ENCODE results near the gene CALHM2. TPM values are rescaled to one million over a fixed set of nuclear protein-coding genes. Genes with fewer than 3 reads are reported as not detected.
"Not testable (repeated sequence)": the region's sequence is repeated elsewhere in the genome, so short reads cannot be mapped to it uniquely, and the experiment has no call there.

CALHM2 gene, protein sequence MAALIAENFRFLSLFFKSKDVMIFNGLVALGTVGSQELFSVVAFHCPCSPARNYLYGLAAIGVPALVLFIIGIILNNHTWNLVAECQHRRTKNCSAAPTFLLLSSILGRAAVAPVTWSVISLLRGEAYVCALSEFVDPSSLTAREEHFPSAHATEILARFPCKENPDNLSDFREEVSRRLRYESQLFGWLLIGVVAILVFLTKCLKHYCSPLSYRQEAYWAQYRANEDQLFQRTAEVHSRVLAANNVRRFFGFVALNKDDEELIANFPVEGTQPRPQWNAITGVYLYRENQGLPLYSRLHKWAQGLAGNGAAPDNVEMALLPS
- 25.6 TPM for total RNA-seq

- peak in 2 of 3 donors; percentile 31 to 61 for DNase-seq (ENCODE audit: low read depth in 2 of 3, low spot score in 2 of 3)
Observed at GRCh38 chr10:103451831-103452505, at the start of gene CALHM2. Gene CALHM2, minus strand, starts transcription at chr10:103452370. Its CDS starts 2,429 bp downstream, at chr10:103449941.

DNA sequence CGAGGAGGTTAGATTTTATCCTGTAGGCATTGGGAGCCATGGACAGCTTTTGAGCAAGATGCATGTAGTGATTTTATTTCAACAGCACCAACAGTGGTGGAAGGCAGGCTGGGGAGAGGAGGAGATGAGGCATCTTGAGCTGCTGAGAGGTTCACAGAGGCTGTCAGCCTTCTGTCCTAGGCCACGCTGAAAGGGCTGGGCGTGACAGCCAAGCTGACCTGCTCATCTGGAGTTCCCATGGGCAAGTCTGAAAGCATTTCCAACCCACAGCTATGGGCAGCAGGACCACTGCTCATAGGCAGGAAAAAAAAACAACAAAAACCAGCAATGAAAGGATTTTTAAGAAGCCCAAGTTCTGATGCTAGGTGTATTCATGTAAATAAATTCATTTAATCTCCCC, 49.0 kb upstream of the CALHM2 start:
- no peak for DNase-seq (ENCODE audit: low read depth in 2 of 3, low spot score in 2 of 3)

GRCh38 chr10:103500481-103500880, 48.3 kb upstream of the CALHM2 start:
- no peak for DNase-seq (ENCODE audit: low read depth in 2 of 3, low spot score in 2 of 3)

DNA sequence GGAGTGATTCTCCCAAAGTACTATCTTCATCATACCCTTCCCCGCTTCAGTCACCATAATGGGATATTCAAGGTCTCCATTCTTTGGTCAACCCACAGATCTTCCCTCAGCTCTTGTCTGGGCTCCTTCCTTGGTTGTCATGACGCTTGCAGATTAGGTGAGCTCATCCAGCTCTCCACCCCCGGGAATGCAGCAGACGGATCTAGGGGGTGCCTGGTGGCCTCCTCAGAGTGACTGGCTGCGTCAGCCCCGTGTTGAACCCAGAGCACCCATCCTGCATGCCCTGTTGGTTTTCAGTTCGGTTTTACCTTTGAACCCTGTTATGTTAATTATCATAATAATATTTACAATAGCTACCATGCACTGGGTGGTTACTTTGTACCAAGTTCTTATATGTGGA, 47.7 kb upstream of the CALHM2 start:
- no peak for DNase-seq (ENCODE audit: low read depth in 2 of 3, low spot score in 2 of 3)

- no peak for DNase-seq (ENCODE audit: low read depth in 2 of 3, low spot score in 2 of 3)
Observed at GRCh38 chr10:103498936-103499638, 46.9 kb upstream of the CALHM2 start.

DNA sequence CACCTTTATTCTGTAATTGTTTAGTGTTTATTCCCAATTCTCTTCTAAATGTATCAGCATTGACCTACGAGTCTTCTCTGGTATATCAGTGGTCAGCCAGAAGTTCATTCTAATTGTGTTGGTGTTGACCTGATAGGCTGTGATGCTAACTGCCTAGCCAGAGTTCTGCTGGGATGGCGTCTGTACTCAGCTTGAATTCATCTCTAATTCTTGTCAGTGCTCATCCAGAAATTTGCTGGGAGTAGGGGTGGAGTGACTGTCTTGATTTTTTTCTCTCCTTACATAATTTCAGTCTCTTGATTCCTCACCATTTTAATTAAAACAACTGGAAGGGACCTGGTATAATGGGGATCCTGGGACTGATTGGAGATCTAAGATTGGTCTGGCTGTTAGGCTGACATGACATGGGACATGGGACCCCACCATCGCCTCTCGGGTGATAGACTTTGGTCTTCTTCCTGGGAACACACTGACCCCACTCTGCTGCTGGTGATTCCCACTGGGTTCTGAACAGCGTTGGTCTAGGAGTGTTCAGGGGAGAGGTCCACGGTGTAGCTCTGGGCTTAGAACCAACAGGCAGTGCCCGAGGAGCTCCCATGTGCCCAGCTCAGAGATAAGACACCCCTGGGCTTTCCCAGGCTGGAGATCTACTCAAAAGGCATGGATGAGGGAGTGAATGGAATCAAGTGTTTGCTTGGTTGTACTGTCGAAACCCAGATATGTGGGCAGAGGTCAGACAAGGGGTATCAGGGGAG, 45.2 kb upstream of the CALHM2 start:
- no peak for DNase-seq (ENCODE audit: low read depth in 2 of 3, low spot score in 2 of 3)

DNA sequence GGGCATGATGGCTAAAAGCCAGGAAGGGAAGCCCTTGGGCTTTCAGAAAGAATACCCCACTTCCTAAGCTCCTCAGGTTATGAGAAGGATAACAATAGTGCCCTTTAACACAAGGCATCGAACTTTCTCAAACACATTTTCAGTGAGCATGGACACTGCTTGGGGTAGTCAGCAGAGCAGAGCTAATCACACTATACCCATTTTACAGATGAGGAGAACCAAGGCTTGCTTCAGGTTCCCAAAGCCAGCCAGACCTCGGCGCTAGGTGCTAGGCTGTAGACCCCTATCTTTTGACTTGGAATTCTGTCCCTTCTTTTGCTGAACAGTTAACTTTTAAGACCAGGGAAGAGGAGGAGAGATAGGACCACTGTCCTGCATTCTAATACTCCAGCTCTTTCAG, 43.2 kb upstream of the CALHM2 start:
- DNase-seq (ENCODE audit: low read depth in 2 of 3, low spot score in 2 of 3): no peak

GRCh38 chr10:103493916-103494877, 42.0 kb upstream of the CALHM2 start:
- DNase-seq (ENCODE audit: low read depth in 2 of 3, low spot score in 2 of 3): no peak

- DNase-seq (ENCODE audit: low read depth in 2 of 3, low spot score in 2 of 3): peak in 1 of 3 donors; percentile 46
Observed at GRCh38 chr10:103493362-103493915, 41.3 kb upstream of the CALHM2 start, which contains the start of gene NEURL1. Gene NEURL1, plus strand, starts transcription at chr10:103493705. Its CDS starts 683 bp downstream, at chr10:103494388.

GRCh38 chr10:103492655-103493261, 40.6 kb upstream of the CALHM2 start:
- no peak for DNase-seq (ENCODE audit: low read depth in 2 of 3, low spot score in 2 of 3)

GRCh38 chr10:103491729-103492364, 39.7 kb upstream of the CALHM2 start:
- no peak for DNase-seq (ENCODE audit: low read depth in 2 of 3, low spot score in 2 of 3)

GRCh38 chr10:103490986-103491314, 38.8 kb upstream of the CALHM2 start:
- no peak for DNase-seq (ENCODE audit: low read depth in 2 of 3, low spot score in 2 of 3)

DNA sequence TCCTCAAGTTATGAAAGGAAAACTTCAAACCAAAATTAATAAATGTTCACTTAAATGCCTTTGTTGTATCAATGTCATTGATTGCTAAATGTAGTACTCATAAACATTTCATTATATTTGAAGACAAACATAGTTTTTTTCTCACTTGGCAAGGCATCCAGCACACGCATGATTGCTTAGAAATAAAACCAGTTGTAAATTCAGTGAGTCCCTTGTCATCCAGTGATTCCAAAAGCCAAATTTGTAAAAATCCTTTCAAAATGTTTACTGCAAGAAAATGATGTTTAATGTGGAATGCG, 35.2 kb upstream of the CALHM2 start:
- DNase-seq (ENCODE audit: low read depth in 2 of 3, low spot score in 2 of 3): no peak

DNA sequence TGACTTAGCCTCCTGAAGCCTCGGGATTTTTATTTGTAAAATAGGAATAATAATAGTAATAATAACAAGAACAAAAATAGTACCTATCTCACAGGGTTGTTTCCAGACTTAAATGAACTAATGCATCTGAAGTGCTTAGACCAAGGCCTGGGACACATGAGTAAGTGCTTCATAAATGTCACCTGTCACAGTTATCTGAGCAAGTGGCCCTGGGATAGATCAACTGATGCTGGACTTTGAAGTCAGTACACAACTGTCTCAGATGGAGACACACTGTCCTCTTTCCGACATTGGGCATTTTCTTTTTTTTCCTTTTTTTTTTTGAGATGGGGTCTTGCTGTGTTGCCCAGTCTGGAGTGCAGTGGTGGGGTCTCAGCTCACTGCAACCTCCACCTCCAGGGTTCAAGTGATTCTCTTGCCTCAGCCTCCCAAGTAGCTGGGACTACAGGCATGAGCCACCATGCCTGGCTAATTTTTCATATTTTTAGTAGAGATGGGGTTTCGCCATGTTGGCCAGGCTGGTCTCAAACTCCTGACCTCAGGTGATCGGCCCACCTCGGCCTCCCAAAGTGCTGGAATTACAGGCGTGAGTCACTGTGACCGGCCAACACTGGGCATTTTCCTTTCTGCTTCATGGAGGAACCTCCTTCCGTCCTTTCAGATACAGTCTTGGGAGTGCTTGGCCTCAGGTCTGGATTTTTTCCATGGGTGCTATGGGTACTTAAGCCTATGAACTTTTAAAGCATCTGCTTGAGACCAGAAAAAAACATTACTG, 34.7 kb upstream of the CALHM2 start:
- not testable (repeated sequence) for DNase-seq (ENCODE audit: low read depth in 2 of 3, low spot score in 2 of 3)

DNA sequence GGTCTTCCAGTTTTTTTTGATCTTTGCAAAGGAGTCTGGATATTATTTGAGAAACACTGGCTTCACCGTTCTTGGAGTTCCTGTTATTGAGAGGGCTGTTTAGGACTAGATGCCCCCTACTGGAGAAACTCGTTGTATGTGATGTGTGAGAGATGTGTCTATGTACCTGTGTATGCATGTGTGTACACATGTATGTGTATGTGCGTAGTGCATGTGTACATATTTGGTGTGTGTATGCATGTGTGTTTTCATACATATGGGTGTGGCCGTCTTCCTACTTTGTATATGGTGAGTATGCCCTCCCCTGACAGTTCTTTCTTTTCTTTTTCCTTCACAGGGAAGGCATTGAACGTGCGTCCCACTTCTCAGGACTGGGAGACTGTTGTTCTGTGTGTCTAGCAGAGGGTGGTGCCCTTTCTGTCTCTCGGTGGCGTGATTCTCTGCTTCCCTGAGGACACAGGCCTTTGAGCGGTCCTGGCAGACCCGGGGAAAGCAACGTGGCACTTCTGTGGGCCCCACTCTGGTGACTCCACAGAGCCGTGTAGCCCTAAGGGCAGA, 29.9 kb upstream of the CALHM2 start:
- DNase-seq (ENCODE audit: low read depth in 2 of 3, low spot score in 2 of 3): peak; percentile 23 to 88 (median 71)

DNA sequence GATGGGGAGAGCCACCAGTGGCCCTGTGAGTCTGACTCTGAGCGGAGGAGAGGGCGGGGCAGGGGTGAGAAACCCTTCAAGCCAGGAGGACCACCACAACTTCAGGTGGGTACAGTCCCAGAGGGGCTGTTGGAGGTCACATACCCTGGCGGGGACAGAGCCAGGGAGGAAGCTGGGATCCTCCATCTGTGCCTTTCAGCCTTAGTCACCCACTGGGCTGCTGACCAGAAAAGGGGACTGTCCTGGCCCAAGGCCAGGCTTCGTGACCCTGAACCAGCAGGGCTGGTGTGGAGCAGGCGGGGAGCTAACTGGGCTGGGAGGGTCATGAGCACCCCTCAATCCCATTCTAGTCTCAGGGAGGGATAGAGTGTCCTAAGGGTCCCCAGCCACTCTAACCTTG, 28.4 kb upstream of the CALHM2 start:
- no peak for DNase-seq (ENCODE audit: low read depth in 2 of 3, low spot score in 2 of 3)

DNA sequence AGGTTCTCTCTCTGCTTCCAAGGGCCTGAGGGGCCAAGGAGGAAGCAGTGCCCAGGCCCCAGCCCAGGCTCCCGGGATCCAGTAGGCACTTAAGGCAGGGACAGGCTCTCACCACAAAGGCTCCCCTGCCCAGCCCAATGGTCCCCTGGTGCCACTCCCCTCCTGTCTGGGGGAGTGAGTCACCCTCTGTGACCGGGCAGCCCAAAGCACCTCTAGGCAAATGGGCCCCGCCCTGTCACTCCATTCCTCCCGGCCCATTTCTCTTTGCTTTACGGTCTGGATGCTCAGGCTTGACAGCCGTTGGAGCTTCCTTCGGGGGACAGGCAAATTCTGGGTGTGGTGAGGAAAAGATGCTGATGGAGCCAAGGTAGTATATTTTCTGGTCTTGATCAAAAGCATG, 27.0 kb upstream of the CALHM2 start, which contains the start of gene CALHM3:
Gene CALHM3, minus strand, starts transcription at position 106 of the 400 bp plus-strand sequence. CDS start 208 bp downstream, outside the sequence.
- DNase-seq (ENCODE audit: low read depth in 2 of 3, low spot score in 2 of 3): no peak

DNA sequence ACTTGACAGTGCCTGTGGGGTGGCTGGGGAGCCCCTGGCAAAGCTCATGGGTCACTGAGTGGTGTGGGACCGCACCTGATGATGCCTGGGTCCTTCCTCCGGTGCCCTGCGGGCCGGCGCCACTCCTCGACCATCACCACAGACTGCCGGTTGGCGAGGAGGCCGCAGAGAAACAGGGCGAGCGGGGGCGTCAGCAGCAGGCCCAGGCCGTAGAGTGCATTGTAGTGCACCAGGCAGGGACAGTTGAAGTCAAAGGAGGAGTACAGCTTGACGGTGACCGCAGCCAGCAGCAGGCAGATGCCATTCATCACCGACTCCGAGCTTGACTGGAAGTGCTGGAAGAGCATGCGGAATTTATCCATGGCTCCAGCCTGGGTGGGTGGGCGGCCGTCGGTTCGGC, 26.5 kb upstream of the CALHM2 start:
- no peak for DNase-seq (ENCODE audit: low read depth in 2 of 3, low spot score in 2 of 3)
